Testis (tissue), 3 donors: ENCODE data around the gene KCND3. TPM values are rescaled to one million over a fixed set of nuclear protein-coding genes. Genes with fewer than 3 reads are reported as not detected.

Source experiments
- DNase-seq: peaks from one replicate; pipeline ENCODE4 v3.0.0-alpha.2; 2019
- H3K27ac ChIP-seq, 2 donors: fragments of 200-600 bp; sonication (generic); one replicate each; pipeline ENCODE4 v1.5.1; 2019
- H3K27me3 ChIP-seq: fragments of 200-600 bp; sonication (generic); one replicate; pipeline ENCODE4 v1.5.1; 2019
- H3K36me3 ChIP-seq: fragments of 200-600 bp; sonication (generic); one replicate; pipeline ENCODE4 v1.5.1; 2017; ENCODE audit warnings: low read depth; ENCODE audit errors: missing control alignments
- H3K4me1 ChIP-seq: fragments of 200-600 bp; sonication (generic); one replicate; pipeline ENCODE4 v1.5.1; 2019
- H3K4me3 ChIP-seq, 2 donors: fragments of 200-600 bp; sonication (generic); one replicate each; pipeline ENCODE4 v1.5.1; 2017 to 2019
- H3K9me3 ChIP-seq: fragments of 200-600 bp; sonication (generic); one replicate; pipeline ENCODE4 v1.5.1; 2017
- CTCF ChIP-seq, 3 experiments: fragments of 450-650 bp in 2 of 3; fragments of 200-600 bp in 1 of 3; sonication (generic) in 1 of 3; IDR thresholded peaks; one replicate each; pipeline ENCODE4 v1.5.1; 2016 to 2019; ENCODE audit warnings: antibody characterized with exemption in 3 of 3, mild to moderate bottlenecking in 2 of 3, moderate library complexity in 1 of 3
- POLR2A ChIP-seq: fragments of 450-650 bp; IDR thresholded peaks from one replicate; pipeline ENCODE4 v1.6.1; 2017; ENCODE audit warnings: antibody characterized with exemption, mild to moderate bottlenecking, moderate library complexity
- WGBS, 2 donors: methylation state at CpG; one replicate each; pipeline ENCODE4 v1.1.5; 2018; 5-methylcytosine and 5-hydroxymethylcytosine counted together
- intact Hi-C: fragments of 100-400 bp; cut with DNase I; formaldehyde crosslinking; loops from one replicate; pipeline ENCODE4 v1.15.1; 2023; ENCODE audit warnings: low total_unique reads
- polyA plus RNA-seq: library from polyadenylated mRNA; stranded (reverse); fragments of 350-450 nt; fragmentation: Illumina TruSeq; extraction: RNeasy Lipid Tissue Mini Kit (QIAGEN cat#74804); gene quantifications from one replicate; pipeline ENCODE4 v1.2.3, GENCODE V29; 2014; ENCODE audit warnings: low read depth, low replicate concordance; ENCODE audit not compliant: insufficient read depth
- total RNA-seq, 2 donors: library from RNA; depleted of rRNA; stranded (reverse); fragments of >200 nt; gene quantifications; one replicate each; pipeline ENCODE4 v1.2.3, GENCODE V29; 2016

Gene KCND3
- total and polyA plus RNA-seq, 3 donors from 2014 or later, result 5.5 to 6.6 (median 6.0) TPM

DNA sequence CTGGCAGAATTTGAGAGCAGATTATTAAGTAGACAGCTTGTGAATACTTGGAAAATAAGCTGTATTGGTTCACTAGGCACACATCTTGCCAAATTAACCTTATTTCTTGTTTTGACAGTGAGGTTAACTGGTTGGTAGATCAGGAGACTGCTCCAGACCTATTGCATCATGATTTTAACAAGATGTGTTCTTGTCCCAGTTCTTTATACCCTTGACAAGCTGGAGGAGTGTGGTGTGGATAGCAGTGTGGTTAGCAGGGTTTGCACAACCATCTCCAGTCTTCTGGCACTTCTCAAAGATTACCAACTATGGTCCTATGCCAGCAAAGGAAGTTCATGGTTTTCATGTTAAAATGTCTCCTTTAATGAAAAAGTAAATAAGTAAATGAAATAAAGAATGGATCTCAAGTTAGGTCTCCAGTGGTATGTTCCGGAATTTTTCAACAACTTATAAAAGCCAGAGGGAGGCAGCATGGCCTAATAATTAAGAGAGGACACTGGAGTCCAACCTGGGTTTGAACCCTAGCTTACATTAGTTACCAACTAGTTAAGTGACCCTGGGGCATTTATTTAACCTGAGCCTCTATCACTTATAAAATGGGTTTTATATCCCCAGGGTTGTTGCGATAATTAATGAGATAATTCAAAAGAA, 199.7 kb downstream of the KCND3 start:
- H3K36me3 ChIP-seq, result no peaks in the 10 kb centered on the region
- no peak overlapping the region for H3K27ac ChIP-seq
- H3K9me3 ChIP-seq, result no peaks in the 10 kb centered on the region
- H3K4me3 ChIP-seq, result no peak overlapping the region
- DNase-seq, result no peak
- H3K27me3 ChIP-seq, result no peaks in the 10 kb centered on the region
- WGBS, 2 donors, result 90 to 93% methylated on average over 2 of the region's 2 CpGs
- peaks cover 7% of the 10 kb centered on the region for H3K4me1 ChIP-seq
- intact Hi-C loops, result no loop called here
- TF ChIP-seq CTCF (IDR thresholded peaks at IDR 0.05), result no peak
- TF ChIP-seq POLR2A, result no peak

- Histone ChIP-seq H3K36me3 (no peaks in the 10 kb centered on the region), H3K27ac (no peak overlapping the region), H3K4me3 (no peak overlapping the region), H3K4me1 (peaks cover 7% of the 10 kb centered on the region), H3K27me3 (no peaks in the 10 kb centered on the region), H3K9me3 (no peaks in the 10 kb centered on the region)
- TF ChIP-seq CTCF (IDR thresholded peaks at IDR 0.05), result no peak
- TF ChIP-seq POLR2A, result no peak
- intact Hi-C loops, result no loop called here
- DNase-seq, result no peak
- WGBS, 2 donors, result 82 to 83% methylated on average over 5 of the region's 5 CpGs
Measured at GRCh38 chr1:111789142-111789541, 200.3 kb downstream of the KCND3 start.

DNA sequence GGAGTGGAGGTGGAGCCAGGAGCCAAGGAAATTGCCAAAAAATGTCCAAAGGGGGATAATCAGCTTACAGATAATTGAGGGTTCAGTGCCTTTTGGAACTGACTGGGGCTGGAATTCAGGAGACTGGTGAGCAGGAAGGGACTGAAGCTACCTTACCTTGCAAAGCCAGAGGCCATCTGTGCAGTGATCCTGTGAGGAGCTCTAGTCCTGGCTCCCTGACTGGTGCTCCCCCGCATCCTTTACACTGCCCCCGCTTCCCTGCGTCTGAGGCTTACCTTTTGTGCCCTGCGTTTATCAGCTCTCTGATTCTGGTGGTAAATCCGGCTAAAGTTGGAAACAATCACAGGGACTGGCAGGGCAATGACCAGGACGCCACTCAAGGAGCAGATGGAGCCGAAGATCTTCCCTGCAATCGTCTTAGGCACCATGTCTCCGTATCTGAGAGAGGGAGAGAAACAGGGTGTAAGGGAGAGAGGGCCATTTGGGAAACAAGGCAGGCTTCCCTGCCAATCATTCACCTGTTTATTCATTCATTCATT, 202.7 kb downstream of the KCND3 start:
- H3K4me1 ChIP-seq, result peaks cover 7% of the 10 kb centered on the region
- intact Hi-C loops, result no loop called here
- no peak overlapping the region for H3K27ac ChIP-seq
- peak; percentile 21 for DNase-seq
- H3K9me3 ChIP-seq, result no peaks in the 10 kb centered on the region
- TF ChIP-seq POLR2A (no peak), CTCF (IDR thresholded peaks at IDR 0.05) (no peak)
- no peak overlapping the region for H3K4me3 ChIP-seq
- no peaks in the 10 kb centered on the region for H3K36me3 ChIP-seq
- H3K27me3 ChIP-seq, result no peaks in the 10 kb centered on the region
- 65 to 70% methylated on average over 9 of the region's 9 CpGs for WGBS, 2 donors

DNA sequence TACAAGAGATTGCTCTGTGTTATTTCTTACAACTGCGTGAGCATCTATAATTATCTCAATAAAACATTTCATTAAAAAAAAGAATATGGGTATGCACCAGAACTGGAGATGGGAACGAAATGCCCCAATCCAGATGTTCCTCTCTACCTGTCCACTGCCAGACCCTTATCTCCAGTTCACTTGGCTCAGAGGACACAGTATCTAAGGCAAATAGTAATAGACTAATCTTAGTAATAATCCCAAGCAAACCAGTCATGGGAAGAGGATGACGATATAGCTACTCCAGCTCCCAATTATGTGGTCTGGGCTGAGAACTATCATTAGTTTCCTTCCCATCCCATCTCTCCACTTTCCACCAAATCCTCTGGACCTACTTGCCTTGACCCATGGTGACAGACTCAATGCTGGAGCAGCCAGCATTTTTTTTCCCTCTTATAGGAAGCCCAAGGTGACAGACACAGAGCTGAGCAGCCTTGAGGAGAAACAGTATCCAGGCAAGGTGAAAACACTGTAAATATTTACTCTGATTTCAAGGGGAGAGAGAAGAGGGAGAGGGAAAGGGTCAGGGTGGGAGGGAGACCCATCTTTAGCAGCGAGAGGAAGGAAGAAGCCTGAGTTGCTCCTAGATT, 205.1 kb downstream of the KCND3 start:
- Histone ChIP-seq H3K27me3 (no peaks in the 10 kb centered on the region), H3K4me1 (peaks cover 7% of the 10 kb centered on the region), H3K4me3 (no peak overlapping the region), H3K27ac (no peak overlapping the region), H3K36me3 (no peaks in the 10 kb centered on the region), H3K9me3 (no peaks in the 10 kb centered on the region)
- no peak for DNase-seq
- TF ChIP-seq CTCF (IDR thresholded peaks at IDR 0.05), result no peak
- intact Hi-C loops, result no loop called here
- 79 to 81% methylated on average over 4 of the region's 4 CpGs for WGBS, 2 donors
